ENCODE measurements around the gene BCL2. TPM values are rescaled to one million over a fixed set of nuclear protein-coding genes. Genes with fewer than 3 reads are reported as not detected.
"Not testable (repeated sequence)": the region's sequence is repeated elsewhere in the genome, so short reads cannot be mapped to it uniquely, and the experiment has no call there.

The BCL2 gene
- total and polyA plus RNA-seq, 9 of the 15 experiments (the other 6 are each of a cell fraction or from before 2014, with no cell fraction given): 0.10 to 1.1 (median 0.65) TPM

- H2AFZ ChIP-seq (ENCODE audit: low read depth, low read length); ATAC-seq; H3K9me3 ChIP-seq (replicated peaks; ENCODE audit: control insufficient read depth, insufficient read depth, low read depth, low read length); FAIRE-seq; intact Hi-C loops (cut with micrococcal nuclease); H3K27ac ChIP-seq (ENCODE audit: extremely low read depth, low read depth, low read length); H3K79me2 ChIP-seq (ENCODE audit: control insufficient read depth, insufficient read depth, low read length); H4K20me1 ChIP-seq (replicated peaks; ENCODE audit: control insufficient read depth, insufficient read depth, low read length); POLR2A ChIA-PET; H3K9ac ChIP-seq (ENCODE audit: insufficient read depth in 1 of 2, low read depth in 2 of 2, low read length in 2 of 2); BruUV-seq (replicated peaks); in situ Hi-C loops (cut with MboI); H3K9me1 ChIP-seq (ENCODE audit: control insufficient read depth, insufficient read depth, low read length); H3K4me2 ChIP-seq (ENCODE audit: insufficient read depth, low read length); H3K4me1 ChIP-seq (replicated peaks in 1 of 2; ENCODE audit: control insufficient read depth in 2 of 2, insufficient read depth in 2 of 2, low read length in 2 of 2); DNase-seq (ENCODE audit: extremely low read depth in 1 of 4, low spot score in 3 of 4); H3K36me3 ChIP-seq (ENCODE audit: control insufficient read depth, insufficient read depth, low read length); CTCF ChIA-PET (ENCODE audit: low intra/inter-chr PET ratio); H3K4me3 ChIP-seq; H3K27me3 ChIP-seq (ENCODE audit: control insufficient read depth in 2 of 2, insufficient read depth in 2 of 2, low read length in 2 of 2): not testable (repeated sequence)
- peak; percentile 74 for TF ChIP-seq ZNF146 (CRISPR knock-in tag; IDR thresholded peaks at IDR 0.05; ENCODE audit: unreplicated experiment)
- 52% methylated on average over 3 of the region's 3 CpGs for WGBS (ENCODE audit: insufficient coverage, low coverage, missing lambda C conversion rate)
Observed at GRCh38 chr18:63201456-63201855, 118.1 kb downstream of the BCL2 start.

GRCh38 chr18:63199743-63200241 is 119.8 kb downstream of the BCL2 start:
- Histone ChIP-seq H3K79me2 (ENCODE audit: control insufficient read depth, insufficient read depth, low read length) (no peaks in the 10 kb centered on the region), H3K36me3 (ENCODE audit: control insufficient read depth, insufficient read depth, low read length) (no peaks in the 10 kb centered on the region), H3K4me3 (peak overlapping the region; percentile 0; the same call in 1 of the 2 replicates), H3K9ac (ENCODE audit: insufficient read depth in 1 of 2, low read depth in 2 of 2, low read length in 2 of 2) (no peak overlapping the region), H3K27ac (ENCODE audit: extremely low read depth, low read depth, low read length) (no peak overlapping the region), H3K4me1 (replicated peaks in 1 of 2; ENCODE audit: control insufficient read depth in 2 of 2, insufficient read depth in 2 of 2, low read length in 2 of 2) (peaks cover 0 to 6% of the 10 kb centered on the region in 2 experiments; a peak in 2 of 5 replicates), H3K9me1 (ENCODE audit: control insufficient read depth, insufficient read depth, low read length) (no peaks in the 10 kb centered on the region), H3K27me3 (ENCODE audit: control insufficient read depth in 2 of 2, insufficient read depth in 2 of 2, low read length in 2 of 2) (peaks cover 0 to 3% of the 10 kb centered on the region in 2 experiments; a peak in 1 of 5 replicates), H3K4me2 (ENCODE audit: insufficient read depth, low read length) (peak overlapping the region; percentile 31; the same call in 1 of the 2 replicates), H2AFZ (ENCODE audit: low read depth, low read length) (peak overlapping the region; percentile 15; the same call in 1 of the 2 replicates), H3K9me3 (replicated peaks; ENCODE audit: control insufficient read depth, insufficient read depth, low read depth, low read length) (no peaks in the 10 kb centered on the region; the same call in 1 of the 2 replicates), H4K20me1 (replicated peaks; ENCODE audit: control insufficient read depth, insufficient read depth, low read length) (no peaks in the 10 kb centered on the region)
- ChIA-PET POLR2A (interaction anchor here (0.7 kb wide), 1 partner anchor 1515 kb away, joined by 4 read pairs; no protein-coding TSS in a partner anchor), CTCF (ENCODE audit: low intra/inter-chr PET ratio) (no interaction called here)
- ATAC-seq (peak; percentile 84), DNase-seq (ENCODE audit: extremely low read depth in 1 of 4, low spot score in 3 of 4) (peak in 2 of 4 experiments; percentile 6 to 25), FAIRE-seq (no peak)
- no TSS peak for BruUV-seq (replicated peaks)
- intact Hi-C loops (cut with micrococcal nuclease): no loop called here
- in situ Hi-C loops (cut with MboI): no loop called here
- WGBS (ENCODE audit: insufficient coverage, low coverage, missing lambda C conversion rate): 2% methylated on average over 14 of the region's 14 CpGs
- TF ChIP-seq CHD7 (IDR thresholded peaks at IDR 0.05; ENCODE audit: low read depth, low read length) (peak; percentile 94), ATF7 (IDR thresholded peaks at IDR 0.05) (0 out of 2 replicates have a peak, but pooled peaks have one; percentile 22)

Measured in K562 (cell line).